Measurements from ENCODE around the gene GSTM2. TPM values are rescaled to one million over a fixed set of nuclear protein-coding genes. Genes with fewer than 3 reads are reported as not detected.

GSTM2 gene
- total RNA-seq, 1 donor from 2014 or later = 20.4 TPM

- peak overlapping the region; percentile 24 for H3K27ac Mint-ChIP-seq (ENCODE audit: unreplicated experiment)
- no peak for DNase-seq (ENCODE audit: low spot score)
- TF ChIP-seq CTCF (IDR thresholded peaks at IDR 0.05; ENCODE audit: unreplicated experiment) = no peak
- H3K27me3 Mint-ChIP-seq (ENCODE audit: unreplicated experiment) = peaks cover 30% of the 10 kb centered on the region
- no peak overlapping the region for H3K4me3 Mint-ChIP-seq (ENCODE audit: unreplicated experiment)
- H3K4me1 Mint-ChIP-seq (ENCODE audit: unreplicated experiment) = peaks cover 31% of the 10 kb centered on the region
- no peaks in the 10 kb centered on the region for H3K9me3 Mint-ChIP-seq (ENCODE audit: unreplicated experiment)
- peaks cover 13% of the 10 kb centered on the region for H3K36me3 Mint-ChIP-seq (ENCODE audit: low read depth, unreplicated experiment)
These were observed 44.2 kb upstream of the GSTM2 start for GRCh38 chr1:109623601-109624161.

GRCh38 chr1:109624201-109625010 is 43.5 kb upstream of the GSTM2 start:
- TF ChIP-seq CTCF (IDR thresholded peaks at IDR 0.05; ENCODE audit: unreplicated experiment) = no peak
- Mint-ChIP-seq H3K27ac (ENCODE audit: unreplicated experiment) (no peak overlapping the region), H3K9me3 (ENCODE audit: unreplicated experiment) (no peaks in the 10 kb centered on the region), H3K27me3 (ENCODE audit: unreplicated experiment) (peaks cover 27% of the 10 kb centered on the region), H3K4me3 (ENCODE audit: unreplicated experiment) (no peak overlapping the region), H3K4me1 (ENCODE audit: unreplicated experiment) (peaks cover 25% of the 10 kb centered on the region), H3K36me3 (ENCODE audit: low read depth, unreplicated experiment) (peaks cover 15% of the 10 kb centered on the region)
- no peak for DNase-seq (ENCODE audit: low spot score)

- DNase-seq (ENCODE audit: low spot score) = no peak
- Mint-ChIP-seq H3K4me3 (ENCODE audit: unreplicated experiment) (no peak overlapping the region), H3K36me3 (ENCODE audit: low read depth, unreplicated experiment) (peaks cover 21% of the 10 kb centered on the region), H3K4me1 (ENCODE audit: unreplicated experiment) (peaks cover 21% of the 10 kb centered on the region), H3K9me3 (ENCODE audit: unreplicated experiment) (no peaks in the 10 kb centered on the region), H3K27me3 (ENCODE audit: unreplicated experiment) (peaks cover 28% of the 10 kb centered on the region), H3K27ac (ENCODE audit: unreplicated experiment) (no peak overlapping the region)
- TF ChIP-seq CTCF (IDR thresholded peaks at IDR 0.05; ENCODE audit: unreplicated experiment) = no peak
These were observed 42.7 kb upstream of the GSTM2 start for GRCh38 chr1:109625176-109625575.

GRCh38 chr1:109625601-109626560 is 42.0 kb upstream of the GSTM2 start:
- Mint-ChIP-seq H3K4me3 (ENCODE audit: unreplicated experiment) (no peak overlapping the region), H3K27ac (ENCODE audit: unreplicated experiment) (peak overlapping the region; percentile 67), H3K27me3 (ENCODE audit: unreplicated experiment) (peaks cover 29% of the 10 kb centered on the region), H3K36me3 (ENCODE audit: low read depth, unreplicated experiment) (peaks cover 21% of the 10 kb centered on the region), H3K9me3 (ENCODE audit: unreplicated experiment) (no peaks in the 10 kb centered on the region), H3K4me1 (ENCODE audit: unreplicated experiment) (peaks cover 21% of the 10 kb centered on the region)
- TF ChIP-seq CTCF (IDR thresholded peaks at IDR 0.05; ENCODE audit: unreplicated experiment) = no peak
- no peak for DNase-seq (ENCODE audit: low spot score)
